Astrocyte (in vitro differentiated cells and primary cell): Measurements from ENCODE around the gene SNRNP70.

ENCODE experiments used
- CTCF ChIP-seq: IDR thresholded peaks from 2 replicates; pipeline ENCODE4 v1.5.1; 2011; ENCODE audit warnings: low read depth, mild to moderate bottlenecking, inconsistent platforms, low read length, moderate library complexity; ENCODE audit not compliant: insufficient read depth
- EZH2 ChIP-seq: IDR thresholded peaks from 2 replicates; pipeline ENCODE4 v1.6.1; 2012; ENCODE audit warnings: mild to moderate bottlenecking, low read length, inconsistent platforms; ENCODE audit not compliant: insufficient read depth

DNA sequence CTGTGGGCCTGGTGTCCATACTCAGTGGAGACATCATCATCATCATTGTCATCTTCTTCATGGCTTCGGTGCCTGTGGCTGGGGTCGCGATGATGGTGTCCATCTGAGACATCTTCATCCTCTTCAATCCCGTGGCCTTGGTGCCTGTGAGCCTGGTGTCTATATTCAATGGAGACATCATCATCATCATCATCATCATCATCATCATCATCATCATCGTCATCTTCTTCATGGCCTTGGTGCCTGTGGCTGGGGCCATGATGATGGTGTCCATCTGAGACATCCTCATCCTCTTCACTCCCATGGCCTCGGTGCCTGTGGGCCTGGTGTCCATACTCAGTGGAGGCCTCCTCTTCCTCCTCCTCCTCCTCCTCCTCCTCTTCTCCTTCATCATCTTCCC is 69.0 kb downstream of the SNRNP70 start:
- TF ChIP-seq CTCF (no peak), EZH2 (no peak)
